Type B pancreatic cell (in vitro differentiated cells): ENCODE measurements around the gene APLNR. TPM values are rescaled to one million over a fixed set of nuclear protein-coding genes. Genes with fewer than 3 reads are reported as not detected.

ENCODE experiments used
- DNase-seq: peaks from one replicate; pipeline ENCODE4 v3.0.0; 2021; ENCODE audit warnings: mixed read lengths; ENCODE audit not compliant: unreplicated experiment; ENCODE audit errors: extremely low spot score
- H3K27ac Mint-ChIP-seq: 2 replicates; pipeline ENCODE4 v1.8.0; 2021; ENCODE audit warnings: mild to moderate bottlenecking, mixed read lengths
- H3K27me3 Mint-ChIP-seq: 2 replicates; pipeline ENCODE4 v1.8.0; 2021; ENCODE audit warnings: mixed read lengths
- H3K36me3 Mint-ChIP-seq: 2 replicates; pipeline ENCODE4 v1.8.0; 2021; ENCODE audit warnings: mixed read lengths
- H3K4me1 Mint-ChIP-seq: one replicate; pipeline ENCODE4 v1.8.0; 2021; ENCODE audit warnings: mixed read lengths; ENCODE audit not compliant: unreplicated experiment
- H3K4me3 Mint-ChIP-seq: 2 replicates; pipeline ENCODE4 v1.8.0; 2021; ENCODE audit warnings: mild to moderate bottlenecking, mixed read lengths
- H3K9me3 Mint-ChIP-seq: 2 replicates; pipeline ENCODE4 v1.8.0; 2021; ENCODE audit warnings: mixed read lengths
- total RNA-seq: library from RNA; stranded (reverse); gene quantifications from 2 replicates; pipeline ENCODE4 v1.2.1, GENCODE V29; 2021; ENCODE audit warnings: low replicate concordance
- TF ChIP-seq, protein P1 (sequence below): fragments of 200-600 bp; sonication (generic); conservative IDR thresholded peaks from 2 replicates; pipeline ENCODE4 v1.5.0; 2021; ENCODE audit warnings: antibody characterized with exemption, mild to moderate bottlenecking

The APLNR gene
- total RNA-seq, 1 donor from 2014 or later, result 2.0 TPM

DNA sequence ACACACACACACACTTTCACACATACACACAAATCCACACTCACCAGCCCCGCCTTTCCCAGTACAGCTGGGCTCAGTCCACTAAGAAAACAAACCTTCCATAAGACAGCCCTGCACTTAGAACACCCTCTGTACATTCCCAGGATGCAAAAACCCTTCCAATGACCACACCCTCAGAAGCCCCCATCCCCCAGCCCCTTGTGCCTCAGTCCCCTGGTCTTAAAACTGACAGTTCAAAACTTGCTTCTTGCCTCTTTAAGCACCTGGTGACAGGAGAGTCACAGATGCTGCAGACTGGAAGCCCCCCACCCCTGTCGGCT lies 23.0 kb downstream of the APLNR start:
- peaks cover 11% of the 10 kb centered on the region for H3K4me1 Mint-ChIP-seq
- TF ChIP-seq, protein P1, sequence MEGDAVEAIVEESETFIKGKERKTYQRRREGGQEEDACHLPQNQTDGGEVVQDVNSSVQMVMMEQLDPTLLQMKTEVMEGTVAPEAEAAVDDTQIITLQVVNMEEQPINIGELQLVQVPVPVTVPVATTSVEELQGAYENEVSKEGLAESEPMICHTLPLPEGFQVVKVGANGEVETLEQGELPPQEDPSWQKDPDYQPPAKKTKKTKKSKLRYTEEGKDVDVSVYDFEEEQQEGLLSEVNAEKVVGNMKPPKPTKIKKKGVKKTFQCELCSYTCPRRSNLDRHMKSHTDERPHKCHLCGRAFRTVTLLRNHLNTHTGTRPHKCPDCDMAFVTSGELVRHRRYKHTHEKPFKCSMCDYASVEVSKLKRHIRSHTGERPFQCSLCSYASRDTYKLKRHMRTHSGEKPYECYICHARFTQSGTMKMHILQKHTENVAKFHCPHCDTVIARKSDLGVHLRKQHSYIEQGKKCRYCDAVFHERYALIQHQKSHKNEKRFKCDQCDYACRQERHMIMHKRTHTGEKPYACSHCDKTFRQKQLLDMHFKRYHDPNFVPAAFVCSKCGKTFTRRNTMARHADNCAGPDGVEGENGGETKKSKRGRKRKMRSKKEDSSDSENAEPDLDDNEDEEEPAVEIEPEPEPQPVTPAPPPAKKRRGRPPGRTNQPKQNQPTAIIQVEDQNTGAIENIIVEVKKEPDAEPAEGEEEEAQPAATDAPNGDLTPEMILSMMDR, result no peak
- peaks cover 5% of the 10 kb centered on the region for H3K9me3 Mint-ChIP-seq
- DNase-seq, result no peak
- H3K36me3 Mint-ChIP-seq, result no peaks in the 10 kb centered on the region
- no peak overlapping the region for H3K27ac Mint-ChIP-seq
- H3K27me3 Mint-ChIP-seq, result no peaks in the 10 kb centered on the region
- no peak overlapping the region for H3K4me3 Mint-ChIP-seq

DNA sequence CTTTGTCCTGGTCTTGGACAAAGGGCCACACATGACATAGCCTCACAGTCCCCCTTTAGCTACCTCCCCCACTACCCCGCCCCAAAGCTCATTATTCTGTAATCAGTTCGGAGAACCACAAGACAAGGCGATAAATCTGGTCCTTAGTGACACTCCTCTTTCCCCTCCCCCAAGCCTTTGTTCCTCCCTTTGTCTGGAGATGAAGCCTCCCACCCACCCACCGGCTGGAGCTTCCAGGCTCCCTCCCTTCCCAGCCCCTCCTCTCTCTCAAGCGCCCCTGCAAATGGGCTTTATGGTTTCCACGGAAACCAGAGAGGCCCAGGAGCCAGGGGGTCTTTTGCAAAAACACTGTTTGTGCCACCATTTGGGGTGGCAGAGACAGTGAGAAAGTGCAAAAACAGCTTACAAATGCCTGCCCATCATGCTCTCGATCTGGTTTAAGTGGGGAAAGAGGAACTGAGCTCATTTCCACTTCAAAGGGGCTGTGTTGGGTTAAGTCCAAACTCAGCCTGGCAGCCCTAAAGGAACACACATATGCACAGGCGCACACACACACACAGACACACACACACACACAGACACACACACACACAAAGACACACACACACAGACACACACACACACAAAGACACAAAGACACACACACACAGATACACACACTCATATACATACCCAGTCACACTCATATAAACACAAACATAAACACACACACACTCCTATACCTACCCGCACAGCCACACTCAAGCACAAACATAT lies 23.5 kb downstream of the APLNR start:
- TF ChIP-seq, protein P1, result no peak
- Mint-ChIP-seq H3K4me3 (no peak overlapping the region), H3K9me3 (peaks cover 5% of the 10 kb centered on the region), H3K27ac (no peak overlapping the region), H3K4me1 (peaks cover 12% of the 10 kb centered on the region), H3K27me3 (no peaks in the 10 kb centered on the region), H3K36me3 (no peaks in the 10 kb centered on the region)
- no peak for DNase-seq

DNA sequence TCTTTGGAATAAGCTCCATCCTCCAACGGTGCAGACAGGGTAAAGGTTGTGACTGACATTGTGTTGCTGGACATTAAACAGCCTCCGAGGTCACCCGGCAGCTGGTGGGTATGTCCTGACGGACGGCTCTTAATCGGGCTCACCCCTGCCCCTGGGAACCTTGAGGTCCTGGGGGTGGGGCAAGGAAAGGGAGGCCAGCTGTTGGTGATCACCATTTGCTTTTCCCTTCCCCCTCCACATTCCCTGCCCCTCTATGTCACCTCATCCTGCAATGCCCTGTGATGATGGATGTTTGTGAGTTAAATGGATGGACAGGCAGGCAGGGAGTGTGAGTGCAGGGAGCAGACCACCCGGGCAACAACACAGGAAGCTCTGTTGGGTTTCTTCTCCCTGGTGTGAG lies 26.3 kb downstream of the APLNR start:
- TF ChIP-seq, protein P1, result no peak
- Mint-ChIP-seq H3K36me3 (no peaks in the 10 kb centered on the region), H3K4me3 (no peak overlapping the region), H3K27ac (no peak overlapping the region), H3K9me3 (peaks cover 5% of the 10 kb centered on the region), H3K4me1 (peaks cover 14% of the 10 kb centered on the region), H3K27me3 (no peaks in the 10 kb centered on the region)
- DNase-seq, result no peak

DNA sequence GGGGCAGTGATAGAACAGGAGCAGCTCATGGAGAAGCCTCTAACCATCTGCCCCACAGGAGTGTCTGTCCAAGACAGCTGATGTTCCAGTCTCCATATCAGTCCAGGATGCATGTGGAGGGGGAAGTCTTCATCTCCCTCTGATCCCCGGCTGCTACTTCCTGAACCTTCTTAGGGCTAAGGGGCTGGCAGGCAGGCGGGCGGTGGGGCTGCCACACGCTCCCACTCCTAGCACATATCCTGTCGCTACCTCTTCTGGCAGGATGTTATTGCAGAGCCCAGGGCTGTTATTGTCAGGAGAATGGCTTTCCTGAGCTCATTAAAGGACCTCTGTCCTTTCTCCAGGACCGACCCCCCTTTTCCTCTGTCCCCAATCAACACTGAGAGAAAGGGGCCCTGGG lies 29.9 kb downstream of the APLNR start:
- Mint-ChIP-seq H3K9me3 (peaks cover 2% of the 10 kb centered on the region), H3K4me3 (no peak overlapping the region), H3K36me3 (no peaks in the 10 kb centered on the region), H3K27me3 (peaks cover 13% of the 10 kb centered on the region), H3K27ac (no peak overlapping the region), H3K4me1 (peaks cover 22% of the 10 kb centered on the region)
- TF ChIP-seq, protein P1, result no peak
- DNase-seq, result no peak

DNA sequence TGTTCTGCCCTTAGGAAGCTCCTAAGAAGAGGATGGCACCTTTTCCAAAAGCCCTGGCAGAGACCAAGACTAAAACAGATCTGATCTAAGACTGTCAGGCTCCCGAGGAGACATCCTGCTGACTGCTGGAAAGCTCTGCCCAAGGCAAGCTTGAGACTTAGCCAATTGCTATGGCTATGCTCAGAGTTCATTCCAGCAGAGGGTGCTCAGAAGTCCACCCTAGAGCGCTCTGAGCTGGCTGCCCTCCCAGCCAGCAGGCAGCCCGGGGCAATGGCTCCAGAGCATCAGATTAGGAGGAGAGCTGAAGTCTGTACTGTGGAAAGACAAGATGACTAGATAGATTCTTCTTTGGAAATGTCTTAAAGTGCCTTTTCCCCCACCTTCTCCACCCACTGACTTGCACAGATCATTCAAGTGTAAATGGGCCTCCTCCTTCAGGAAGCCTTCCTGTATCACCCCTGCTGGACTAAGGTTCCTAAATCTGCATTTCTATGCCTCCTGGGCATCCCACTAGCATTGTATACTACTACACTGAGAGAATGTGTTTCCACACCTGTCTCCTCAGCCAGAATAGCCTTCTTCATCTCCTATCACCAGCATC lies 31.9 kb downstream of the APLNR start:
- Mint-ChIP-seq H3K4me3 (no peak overlapping the region), H3K4me1 (peaks cover 22% of the 10 kb centered on the region), H3K27me3 (peaks cover 17% of the 10 kb centered on the region), H3K36me3 (no peaks in the 10 kb centered on the region), H3K9me3 (no peaks in the 10 kb centered on the region), H3K27ac (no peak overlapping the region)
- no peak for DNase-seq
- TF ChIP-seq, protein P1, result no peak
